ENCODE results near the gene LIPA.
"Not testable (repeated sequence)": the region's sequence is repeated elsewhere in the genome, so short reads cannot be mapped to it uniquely, and the experiment has no call there.

Gene LIPA

DNA sequence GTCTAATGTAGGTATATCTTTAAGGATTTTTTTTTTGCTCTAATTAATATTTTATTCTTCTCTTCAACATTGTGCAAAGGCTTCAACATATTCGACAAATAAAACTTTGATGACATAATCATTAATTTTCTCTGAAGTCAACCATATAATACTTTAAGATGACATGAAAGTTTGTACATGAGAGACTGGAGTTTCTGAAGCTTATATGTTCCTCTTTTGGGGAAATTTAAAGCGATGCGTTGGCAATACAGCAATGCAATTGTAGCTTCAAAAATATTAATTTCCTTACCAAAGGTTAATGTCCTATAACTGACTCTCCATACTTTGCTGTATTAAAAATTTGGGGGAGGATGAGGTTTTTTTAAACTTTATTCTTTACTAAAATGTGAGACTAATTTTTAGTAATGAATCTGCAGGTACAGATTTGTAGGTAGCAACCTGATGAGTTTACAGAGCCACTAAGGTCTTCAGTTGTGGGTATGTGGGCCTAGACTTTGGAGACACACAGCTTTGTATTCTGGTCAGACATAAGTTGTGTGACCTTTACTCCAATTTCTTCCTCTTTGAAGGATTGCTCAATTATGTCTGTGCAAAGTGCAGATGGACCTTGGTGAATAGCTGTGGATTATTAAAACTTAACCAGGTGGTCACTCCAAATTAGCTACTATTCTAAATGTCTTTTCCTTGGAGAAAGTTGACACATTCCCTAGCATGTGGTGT, 18.0 kb upstream of the LIPA start:
- no peak for DNase-seq

DNA sequence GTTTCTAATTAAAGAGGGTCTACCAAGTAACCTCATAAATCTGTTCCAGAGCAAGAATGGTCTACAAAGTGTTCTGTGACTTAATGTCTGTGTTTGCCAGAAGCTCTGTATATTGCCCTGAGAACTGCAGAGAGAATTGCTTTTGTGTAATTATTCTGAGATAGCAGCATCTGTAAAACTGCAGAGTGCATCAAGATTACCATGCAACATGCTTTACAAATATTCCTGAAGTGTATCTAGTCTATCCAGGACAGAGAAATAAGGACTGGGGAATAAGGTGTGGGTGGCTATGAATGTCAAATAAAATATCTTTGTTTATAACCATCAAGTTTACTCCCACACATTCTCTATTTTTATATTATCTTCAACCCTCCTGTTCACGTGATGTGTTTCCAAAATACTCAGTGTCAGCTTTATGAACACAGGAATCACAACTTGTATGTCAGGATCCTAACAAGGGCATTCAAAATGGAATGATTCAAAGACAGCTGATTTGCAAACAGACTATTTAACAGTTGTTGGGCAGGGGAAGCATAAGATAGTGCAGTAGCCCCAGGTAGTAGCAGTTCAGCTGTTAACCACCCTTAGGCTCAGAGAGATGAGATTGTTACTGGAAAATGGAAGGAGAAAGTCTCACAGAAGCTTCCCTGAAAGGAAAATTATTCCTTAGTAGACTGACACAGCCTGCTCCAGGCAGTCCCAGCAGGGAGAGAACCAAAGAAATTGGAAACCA, 15.3 kb upstream of the LIPA start:
- no peak for DNase-seq

- no peak for DNase-seq
These were observed 12.0 kb upstream of the LIPA start for GRCh38 chr10:89263531-89263930.

DNA sequence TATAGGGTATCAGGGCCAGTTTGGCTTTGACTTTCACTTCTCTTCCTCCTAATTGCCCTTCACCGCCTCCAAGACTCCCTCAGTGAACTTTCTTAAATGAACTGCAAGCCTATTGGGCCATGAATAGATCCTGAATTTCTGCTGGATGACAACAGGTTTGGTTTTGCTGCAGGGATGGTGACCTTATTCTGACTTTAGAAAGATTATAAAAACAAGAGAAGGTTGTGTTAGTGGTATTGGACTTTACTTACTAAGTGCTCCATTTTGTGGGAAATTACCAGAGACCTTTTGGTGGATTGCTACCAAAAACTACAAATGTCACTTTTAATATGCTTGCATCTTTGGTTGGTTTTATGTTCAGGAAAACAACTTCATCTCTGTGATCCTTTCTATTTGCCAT, 11.5 kb upstream of the LIPA start:
- DNase-seq, result no peak

DNA sequence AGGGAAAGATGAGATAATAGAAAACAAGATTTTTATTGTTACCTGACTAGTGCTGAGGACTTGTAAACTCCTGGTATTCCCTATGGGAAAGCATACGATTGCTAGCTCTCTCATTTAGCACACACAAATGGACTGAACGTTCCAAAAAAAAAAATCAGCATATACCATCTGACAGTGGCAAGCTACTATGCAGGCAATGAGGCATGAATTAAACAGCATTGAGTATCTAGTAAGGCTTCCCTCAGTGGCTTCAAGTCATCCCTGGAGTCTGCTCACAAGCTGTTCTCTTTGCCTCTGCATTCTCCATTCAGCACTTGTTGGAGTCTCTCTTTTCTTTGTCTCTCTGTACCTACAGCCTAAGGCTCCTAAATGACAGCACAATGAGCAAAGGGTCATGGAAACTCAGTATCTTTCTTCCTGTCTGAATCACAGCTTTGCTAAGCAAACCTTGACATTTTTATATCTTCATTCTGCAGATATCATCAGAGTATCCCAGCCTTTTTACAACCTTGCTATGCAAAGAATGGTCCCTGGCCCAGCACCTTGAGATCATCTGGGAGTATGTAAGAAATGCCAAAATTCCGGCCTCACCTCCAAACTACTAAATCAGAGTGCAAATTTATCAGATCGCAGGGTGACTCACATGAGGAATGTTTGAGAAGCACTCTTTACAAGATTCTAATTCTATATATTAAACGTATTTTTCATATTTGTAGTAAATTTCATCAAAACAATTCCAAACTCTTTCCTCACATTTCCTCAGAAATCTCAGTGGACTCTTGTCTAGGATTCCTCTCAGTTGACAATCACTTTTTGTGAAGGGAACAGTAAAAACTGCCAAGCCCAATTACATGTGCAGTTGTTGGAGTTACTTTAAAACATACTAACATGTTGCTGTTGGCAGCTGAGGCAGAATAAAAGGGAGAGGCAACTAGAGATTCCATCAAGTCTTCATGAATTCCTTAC, 10.8 kb upstream of the LIPA start:
- DNase-seq, result no peak

DNA sequence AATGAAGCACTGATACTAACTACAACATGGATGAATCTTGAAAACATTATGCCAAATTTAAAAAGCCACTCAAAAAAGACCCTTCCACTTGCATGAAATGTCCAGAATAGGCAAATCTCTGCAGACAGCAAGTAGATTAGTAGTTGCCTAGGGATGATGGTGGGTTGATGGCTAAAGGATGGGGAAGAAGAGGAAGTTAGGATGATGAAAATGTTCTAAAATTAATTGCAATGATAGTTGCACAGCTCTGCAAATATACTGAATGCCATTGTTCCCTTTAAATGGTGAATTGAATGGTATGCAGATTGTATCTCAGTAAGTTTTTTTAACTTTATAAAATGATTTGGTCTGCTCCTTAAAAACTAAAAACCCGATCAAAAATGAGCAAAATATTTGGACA, 7.3 kb upstream of the LIPA start:
- no peak for DNase-seq

- DNase-seq, result no peak
These were observed 6.0 kb upstream of the LIPA start for GRCh38 chr10:89257581-89257980.

- no peak for DNase-seq
These were observed 5.4 kb upstream of the LIPA start for GRCh38 chr10:89256962-89257361.

- DNase-seq, result no peak
These were observed 4.8 kb upstream of the LIPA start for GRCh38 chr10:89256340-89256739.

GRCh38 chr10:89255793-89256192, 4.2 kb upstream of the LIPA start:
- no peak for DNase-seq

GRCh38 chr10:89255091-89255579, 3.6 kb upstream of the LIPA start:
- not testable (repeated sequence) for DNase-seq

GRCh38 chr10:89252225-89252585, 630 bp upstream of the LIPA start:
- DNase-seq, result no peak

GRCh38 chr10:89250865-89251408, 638 bp downstream of the LIPA start:
- no peak for DNase-seq

GRCh38 chr10:89248990-89249389, 2.6 kb downstream of the LIPA start:
- DNase-seq, result no peak

DNA sequence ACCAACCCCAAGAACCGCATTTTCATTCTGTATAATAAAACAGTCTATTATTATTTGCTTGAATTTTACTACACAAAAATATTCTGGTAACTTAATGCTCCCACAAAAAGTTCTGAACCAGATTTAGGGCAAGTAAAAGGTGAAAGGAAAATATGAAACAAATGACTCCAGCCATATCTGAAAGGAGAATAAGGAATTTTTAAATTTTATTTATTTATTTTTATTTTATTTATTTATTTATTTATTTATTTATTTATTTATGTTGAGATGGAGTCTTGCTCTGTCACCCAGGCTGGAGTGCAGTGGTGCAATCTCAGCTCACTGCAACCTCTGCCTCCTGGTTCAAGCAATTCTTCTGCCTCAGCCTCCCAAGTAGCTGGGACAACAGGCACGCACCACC, 4.0 kb downstream of the LIPA start:
- DNase-seq, result not testable (repeated sequence)

- no peak for DNase-seq
These were observed 5.8 kb downstream of the LIPA start for GRCh38 chr10:89245802-89246201.

GRCh38 chr10:89242840-89243568, 8.6 kb downstream of the LIPA start:
- DNase-seq, result no peak

DNA sequence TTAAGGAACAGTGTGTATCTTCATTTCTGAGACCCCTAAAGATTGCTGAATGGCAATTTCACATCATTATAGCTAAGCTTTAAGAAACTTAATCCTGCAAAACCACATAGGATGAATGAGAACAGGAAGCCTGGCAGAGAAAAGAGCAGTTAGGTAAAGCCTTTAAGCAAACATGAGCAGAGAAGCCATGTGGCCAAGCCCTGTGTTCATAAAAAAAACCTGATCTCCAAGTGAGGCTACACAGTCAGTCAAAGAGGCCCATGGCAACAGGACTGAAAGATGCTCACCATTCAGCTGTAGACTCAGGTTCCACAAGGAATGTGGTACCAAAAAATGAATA, 9.3 kb downstream of the LIPA start:
- DNase-seq, result no peak

GRCh38 chr10:89241486-89242344, 9.9 kb downstream of the LIPA start:
- no peak for DNase-seq

- no peak for DNase-seq
These were observed 10.5 kb downstream of the LIPA start for GRCh38 chr10:89241026-89241425.

DNA sequence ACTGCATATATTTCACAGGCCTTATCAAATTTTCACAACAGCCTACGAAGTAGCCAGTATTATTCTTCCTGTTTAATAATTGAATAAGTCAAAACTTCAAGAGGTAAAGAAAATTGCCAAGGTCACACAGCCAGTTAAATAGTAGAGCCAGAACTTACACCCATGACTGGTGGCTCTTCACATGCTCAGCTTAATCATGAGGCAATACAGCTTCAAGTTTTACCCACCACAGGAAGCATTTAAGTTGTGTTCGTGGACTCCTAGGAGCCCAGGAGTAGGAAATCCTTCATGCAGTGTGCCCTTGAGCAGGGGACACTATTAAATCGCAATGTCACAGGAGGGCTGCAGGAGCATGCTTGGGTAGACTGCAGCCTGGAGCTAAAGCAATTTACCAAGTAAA, 11.1 kb downstream of the LIPA start:
- no peak for DNase-seq

Measured in NCI-H1436 treated with DMSO at 0.1 percent for 48 hours (cell line).